GM13977 (cell line): ENCODE measurements around the gene ITGA2B.

Experiments used
- DNase-seq: peaks from one replicate; pipeline ENCODE4 v3.0.0; 2012; ENCODE audit warnings: low spot score
- CTCF ChIP-seq: IDR thresholded peaks from 2 replicates; pipeline ENCODE4 v1.5.1; 2012; ENCODE audit warnings: mild to moderate bottlenecking, control low read depth; ENCODE audit not compliant: insufficient read depth; ENCODE audit errors: extremely low read depth, missing control alignments
- in situ Hi-C: fragments of 300-500 bp; cut with MboI; formaldehyde crosslinking; loops from one replicate; pipeline ENCODE4 v1.12.0; 2022; ENCODE audit warnings: low sequenced_read_pairs, low pct_unique_long_range_greater_than_20kb, mixed read lengths, inconsistent platforms; ENCODE audit not compliant: unreplicated experiment

The ITGA2B gene

DNA sequence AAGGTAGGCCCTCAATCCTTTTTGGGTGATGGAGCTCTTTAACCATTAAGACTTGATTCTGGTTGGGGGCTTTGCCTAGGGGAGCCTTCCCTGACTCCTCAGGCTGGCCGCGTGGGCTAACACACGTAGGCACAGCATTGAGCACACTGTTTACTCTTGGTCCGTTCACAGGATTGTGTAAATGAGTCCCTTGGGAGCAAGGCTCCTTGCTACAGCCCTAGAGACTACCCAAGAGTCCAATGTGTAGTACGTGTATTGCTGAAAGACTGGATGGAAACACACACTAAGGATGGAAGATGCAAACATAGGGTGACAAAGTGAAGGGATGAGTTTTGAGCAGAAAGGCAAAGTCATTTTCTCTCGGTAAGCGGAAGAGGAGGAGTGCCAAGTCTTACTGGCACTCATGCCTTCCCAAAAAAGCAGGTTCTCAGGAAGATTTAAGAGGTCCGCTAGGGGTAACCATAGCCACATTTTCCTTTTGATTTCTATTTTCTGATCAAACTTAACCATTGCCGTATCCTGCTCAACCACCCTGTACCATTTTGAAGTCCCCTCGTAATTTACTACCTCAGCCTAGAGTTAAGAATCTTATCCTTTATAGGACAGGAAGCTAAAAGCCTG, 911 bp upstream of the ITGA2B start:
- TF ChIP-seq CTCF: no peak
- DNase-seq: no peak
- in situ Hi-C loops: no loop called here

- no peak for DNase-seq
- no peak for TF ChIP-seq CTCF
- in situ Hi-C loops: no loop called here
Observed at GRCh38 chr17:44389723-44390202, 314 bp upstream of the ITGA2B start.

DNA sequence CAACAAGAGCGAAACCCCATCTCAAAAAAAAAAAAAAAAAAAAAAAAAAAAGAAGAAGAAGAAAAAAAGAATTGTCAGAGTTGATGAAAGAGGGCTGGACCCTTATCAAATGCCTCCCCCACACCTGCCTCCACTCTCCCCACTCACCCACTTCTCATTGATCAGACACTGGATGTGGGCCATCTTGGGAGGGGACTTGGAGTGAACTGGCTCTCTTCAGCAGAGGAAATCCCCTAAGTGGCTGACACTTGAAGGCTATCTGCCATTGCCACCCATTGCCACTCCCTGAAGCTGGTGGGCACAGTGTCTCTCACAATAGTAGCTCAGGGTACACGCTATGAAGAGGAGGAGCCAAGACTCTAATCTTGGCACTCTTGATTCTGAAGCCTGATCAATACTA, 1.6 kb downstream of the ITGA2B start:
- in situ Hi-C loops: no loop called here
- TF ChIP-seq CTCF: no peak
- no peak for DNase-seq

- in situ Hi-C loops: no loop called here
- TF ChIP-seq CTCF: no peak
- DNase-seq: no peak
Observed at GRCh38 chr17:44386182-44386525, 3.3 kb downstream of the ITGA2B start.

- peak; percentile 95 for DNase-seq
- peak; percentile 15 for TF ChIP-seq CTCF
- in situ Hi-C loops: no loop called here
Observed at GRCh38 chr17:44385287-44386181, 3.9 kb downstream of the ITGA2B start.

DNA sequence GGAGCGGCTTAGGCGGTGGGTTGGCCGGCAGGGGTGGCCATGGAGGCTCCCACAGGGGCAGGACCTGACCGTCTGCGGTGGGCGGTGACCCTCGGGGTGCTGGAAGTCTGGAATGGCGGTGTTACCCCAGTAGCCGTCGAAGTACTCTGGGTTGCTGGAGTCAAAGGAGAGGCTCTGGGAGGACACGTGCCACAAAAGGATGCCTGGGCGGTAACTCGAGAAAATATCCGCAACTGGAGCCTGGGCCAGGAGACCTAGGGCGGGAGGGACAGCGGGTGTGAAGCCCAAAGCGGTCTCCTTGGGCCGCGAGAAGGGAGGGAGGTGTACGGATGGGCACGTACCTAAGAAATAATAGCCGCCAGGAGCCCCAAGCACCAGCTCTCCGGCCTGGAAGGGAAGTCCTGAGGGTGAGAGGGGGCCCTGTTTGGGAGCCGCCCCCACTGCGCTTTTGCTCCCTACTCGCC, 4.6 kb downstream of the ITGA2B start:
- DNase-seq: no peak
- in situ Hi-C loops: no loop called here
- TF ChIP-seq CTCF: no peak
